22Rv1 (cell line): ENCODE measurements around the gene RERGL.

Source experiments
- CTCF ChIP-seq: fragments of 450-650 bp; IDR thresholded peaks from 2 replicates; pipeline ENCODE4 v1.5.1; 2017; ENCODE audit warnings: mild to moderate bottlenecking
- ZFX ChIP-seq: fragments of 450-650 bp; IDR thresholded peaks from 2 replicates; pipeline ENCODE4 v1.6.1; 2017; ENCODE audit warnings: antibody characterized with exemption, borderline replicate concordance

- TF ChIP-seq CTCF (no peak), ZFX (no peak)
Observed at GRCh38 chr12:18066666-18067065, 23.3 kb downstream of the RERGL start.
